ENCODE results near the gene CEACAM7.
"Not testable (repeated sequence)": the region's sequence is repeated elsewhere in the genome, so short reads cannot be mapped to it uniquely, and the experiment has no call there.

The CEACAM7 gene

GRCh38 chr19:41699968-41700323 is 11.9 kb upstream of the CEACAM7 start:
- no peak for DNase-seq

GRCh38 chr19:41699231-41699967 is 11.3 kb upstream of the CEACAM7 start:
- no peak for DNase-seq

- DNase-seq = peak; percentile 44 to 53
Observed at GRCh38 chr19:41698746-41699230, 10.7 kb upstream of the CEACAM7 start.

GRCh38 chr19:41697198-41697855 is 9.3 kb upstream of the CEACAM7 start:
- no peak for DNase-seq

- DNase-seq = peak; percentile 1 to 14
Observed at GRCh38 chr19:41696402-41697197, 8.5 kb upstream of the CEACAM7 start.

GRCh38 chr19:41695745-41696144 is 7.7 kb upstream of the CEACAM7 start:
- no peak for DNase-seq

- no peak for DNase-seq
Observed at GRCh38 chr19:41694831-41695635, 7.0 kb upstream of the CEACAM7 start.

GRCh38 chr19:41694196-41694595 is 6.1 kb upstream of the CEACAM7 start:
- DNase-seq = no peak

- peak; percentile 7 to 37 for DNase-seq
Observed at GRCh38 chr19:41691268-41691970, 3.3 kb upstream of the CEACAM7 start.

- DNase-seq = no peak
Observed at GRCh38 chr19:41690801-41691065, 2.7 kb upstream of the CEACAM7 start.

GRCh38 chr19:41689993-41690800 is 2.1 kb upstream of the CEACAM7 start:
- no peak for DNase-seq

- DNase-seq = no peak
Observed at GRCh38 chr19:41688687-41689086, 617 bp upstream of the CEACAM7 start.

GRCh38 chr19:41687419-41687818 is 651 bp downstream of the CEACAM7 start:
- no peak for DNase-seq

- no peak for DNase-seq
Observed at GRCh38 chr19:41682437-41682836, 5.6 kb downstream of the CEACAM7 start.

GRCh38 chr19:41671486-41671885 is 16.6 kb downstream of the CEACAM7 start:
- no peak for DNase-seq

- DNase-seq = no peak
Observed at GRCh38 chr19:41670755-41671154, 17.3 kb downstream of the CEACAM7 start.

- no peak for DNase-seq
Observed at GRCh38 chr19:41668315-41668714, 19.8 kb downstream of the CEACAM7 start.

GRCh38 chr19:41666075-41666474 is 22.0 kb downstream of the CEACAM7 start:
- DNase-seq = no peak

GRCh38 chr19:41657157-41657556 is 30.9 kb downstream of the CEACAM7 start:
- no peak for DNase-seq

- DNase-seq = not testable (repeated sequence)
Observed at GRCh38 chr19:41656756-41657155, 31.3 kb downstream of the CEACAM7 start.

- no peak for DNase-seq
Observed at GRCh38 chr19:41652250-41652649, 35.8 kb downstream of the CEACAM7 start.

GRCh38 chr19:41649827-41650226 is 38.2 kb downstream of the CEACAM7 start:
- no peak for DNase-seq

All from AML-193 (cell line).